Measurements from ENCODE around the gene PLAA.

The PLAA gene

DNA sequence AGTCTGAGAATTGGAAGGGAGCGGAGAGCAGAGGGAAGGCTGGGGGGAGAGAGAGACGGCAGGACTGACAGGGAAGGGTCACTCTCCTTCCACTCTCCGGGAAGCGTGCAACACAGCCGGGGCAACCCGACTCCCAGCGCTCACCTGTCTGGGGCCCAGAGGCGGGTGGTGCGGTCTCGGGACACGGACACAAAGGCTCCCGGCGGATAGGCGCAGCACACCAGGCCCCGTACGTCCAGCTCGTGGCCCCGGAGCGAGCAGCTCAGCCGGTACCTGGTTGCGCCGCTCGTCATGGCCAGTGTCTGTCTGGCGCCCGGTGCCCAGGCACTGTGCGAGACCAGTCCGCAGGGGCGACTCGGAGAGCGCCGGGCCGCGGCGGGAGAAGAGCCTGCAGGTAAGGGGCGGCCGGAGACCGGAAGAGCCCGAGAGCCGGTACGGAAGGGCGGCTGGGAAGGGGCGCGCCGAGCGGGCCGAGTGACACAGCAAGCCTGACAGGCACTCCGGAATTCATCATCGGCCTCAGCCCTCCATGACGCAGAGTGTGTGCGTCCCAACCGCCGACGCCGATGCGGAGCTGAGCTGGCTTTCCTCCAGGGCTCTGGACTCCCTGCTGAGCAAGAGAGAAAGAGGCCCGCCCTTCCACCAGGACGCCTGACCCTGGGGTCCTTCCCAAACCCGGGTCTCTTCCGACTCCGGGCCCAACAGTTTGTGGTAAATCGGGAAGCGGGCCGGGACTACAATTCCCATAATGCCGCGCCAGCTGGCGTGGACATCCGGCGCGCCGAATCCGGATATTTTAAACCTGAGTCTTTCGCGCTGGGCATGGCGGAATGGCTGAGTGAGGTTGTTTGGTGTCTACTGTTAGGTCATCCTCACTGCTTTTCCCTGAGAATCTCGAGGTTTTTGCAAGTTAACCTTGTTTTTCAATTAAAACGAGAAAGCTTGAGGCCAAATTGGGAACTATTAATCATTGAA, at the start of gene PLAA:
Gene PLAA (minus strand): TSS at position 490 of the 975 bp plus-strand sequence. CDS start 197 bp downstream, at position 293.
- no peaks in the 10 kb centered on the region for H3K27me3 ChIP-seq (ENCODE audit: insufficient read depth, low read length)

DNA sequence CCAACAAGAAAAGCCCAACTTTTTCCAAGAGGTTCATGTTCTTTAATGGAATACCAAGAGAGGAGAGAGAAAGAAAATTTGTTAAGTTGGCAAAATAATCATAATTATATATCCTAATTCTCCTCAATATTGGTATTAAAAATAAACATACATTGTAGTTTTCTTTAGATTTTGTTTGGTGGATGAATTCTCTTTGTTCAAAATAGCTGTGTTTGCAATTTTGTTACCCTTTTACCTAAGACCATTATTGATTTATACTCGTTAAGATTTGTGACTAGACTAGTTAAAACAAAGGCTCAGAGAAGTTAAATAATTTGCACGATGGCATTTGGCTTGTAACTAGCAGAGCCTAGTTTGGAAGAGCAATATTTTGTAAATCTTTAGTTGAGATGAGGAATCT, 48.8 kb upstream of the PLAA start:
- Histone ChIP-seq H3K27me3 (ENCODE audit: insufficient read depth, low read length) (no peaks in the 10 kb centered on the region), H3K4me3 (ENCODE audit: low read depth, low read length) (no peak overlapping the region), H3K4me1 (ENCODE audit: control insufficient read depth, insufficient read depth, low read length, unreplicated experiment) (no peaks in the 10 kb centered on the region), H2AFZ (ENCODE audit: low read length, unreplicated experiment) (no peak overlapping the region), H3K27ac (ENCODE audit: low read depth, low read length) (no peak overlapping the region), H3K79me2 (ENCODE audit: control insufficient read depth, insufficient read depth, low read length, unreplicated experiment) (no peaks in the 10 kb centered on the region), H3K36me3 (ENCODE audit: insufficient read depth, low read length) (no peaks in the 10 kb centered on the region)

More for the DNA sequence above, at the start of gene PLAA:
- peaks cover 4% of the 10 kb centered on the region; the same call in 1 of the 2 replicates for H3K36me3 ChIP-seq (ENCODE audit: insufficient read depth, low read length)
- H3K79me2 ChIP-seq (ENCODE audit: control insufficient read depth, insufficient read depth, low read length, unreplicated experiment): peaks cover 47% of the 10 kb centered on the region
- peak within 1 kb of the TSS; percentile 94 for H3K27ac ChIP-seq (ENCODE audit: low read depth, low read length)
- peak within 1 kb of the TSS; percentile 86 for H3K4me3 ChIP-seq (ENCODE audit: low read depth, low read length)
- H3K4me1 ChIP-seq (ENCODE audit: control insufficient read depth, insufficient read depth, low read length, unreplicated experiment): peaks cover 20% of the 10 kb centered on the region
- H2AFZ ChIP-seq (ENCODE audit: low read length, unreplicated experiment): peak within 1 kb of the TSS; percentile 36

DNA sequence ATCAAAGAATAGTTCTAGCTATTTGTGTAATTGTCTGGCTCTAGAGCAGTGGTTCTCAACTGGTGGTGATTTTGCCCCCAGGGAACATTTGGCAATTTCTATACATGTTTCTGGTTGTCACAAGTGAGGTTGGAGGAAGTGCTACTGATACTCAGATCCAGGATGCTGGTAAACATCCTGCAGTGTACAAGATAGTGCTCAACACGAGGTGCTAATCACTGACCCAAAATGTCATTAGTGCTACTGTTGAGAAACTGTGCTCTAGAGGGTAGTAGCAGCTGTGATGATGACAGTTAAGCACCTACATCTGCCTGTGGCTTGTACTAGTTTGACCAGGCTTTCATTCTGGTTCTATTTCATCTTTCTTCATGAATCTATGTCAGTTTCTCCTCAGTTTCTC, 36.3 kb upstream of the PLAA start:
- H3K4me3 ChIP-seq (ENCODE audit: low read depth, low read length): no peak overlapping the region
- H2AFZ ChIP-seq (ENCODE audit: low read length, unreplicated experiment): no peak overlapping the region
- no peak overlapping the region for H3K27ac ChIP-seq (ENCODE audit: low read depth, low read length)
- no peaks in the 10 kb centered on the region for H3K79me2 ChIP-seq (ENCODE audit: control insufficient read depth, insufficient read depth, low read length, unreplicated experiment)
- H3K27me3 ChIP-seq (ENCODE audit: insufficient read depth, low read length): no peaks in the 10 kb centered on the region
- no peaks in the 10 kb centered on the region for H3K4me1 ChIP-seq (ENCODE audit: control insufficient read depth, insufficient read depth, low read length, unreplicated experiment)
- peaks cover 9% of the 10 kb centered on the region for H3K36me3 ChIP-seq (ENCODE audit: insufficient read depth, low read length)

DNA sequence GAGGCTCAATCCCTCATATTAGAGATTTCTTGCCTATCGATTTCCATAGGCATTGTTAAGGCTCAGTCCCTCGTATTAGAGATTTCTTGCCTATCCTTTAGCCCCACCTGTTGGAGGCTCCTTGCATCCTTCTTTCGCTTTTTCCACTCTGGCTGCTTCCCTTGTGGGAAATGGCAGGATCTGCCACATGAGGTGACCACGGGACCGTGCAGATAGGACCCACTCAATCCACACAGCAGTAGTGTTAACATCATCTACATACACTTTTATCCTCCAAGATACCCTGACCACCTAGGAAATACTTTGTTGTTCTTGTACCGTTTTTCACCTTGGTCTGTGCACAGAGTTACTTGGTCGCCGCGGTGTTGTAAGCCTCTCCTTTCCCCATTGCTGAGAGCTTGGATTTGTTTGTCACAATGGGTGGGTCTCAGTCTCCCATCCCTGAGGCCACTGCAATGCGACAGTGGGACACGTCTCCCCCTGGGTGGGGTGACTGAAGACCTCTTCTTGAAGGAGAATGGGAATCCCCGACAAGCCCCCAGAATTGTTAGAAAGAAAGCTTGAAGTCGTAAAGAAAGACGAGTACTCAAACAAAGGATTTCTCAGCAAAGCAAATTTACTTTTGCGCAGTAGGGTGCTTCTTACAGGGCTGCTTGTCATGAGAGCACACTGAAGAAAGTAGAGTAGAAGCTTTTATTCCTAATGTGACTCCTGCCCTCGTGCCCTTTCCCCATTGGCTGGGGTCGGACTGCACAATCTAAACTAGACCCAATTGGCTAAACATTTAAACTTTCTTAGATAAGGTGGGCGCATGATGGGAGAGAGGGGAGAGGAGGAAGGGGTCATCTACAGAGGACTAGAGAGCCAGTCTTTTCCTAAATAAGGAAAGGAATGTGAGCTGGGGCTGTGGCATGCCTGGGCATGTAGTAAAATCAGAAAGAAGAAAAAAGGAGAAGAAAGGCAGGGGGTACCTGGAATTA, 29.0 kb upstream of the PLAA start:
- no peak overlapping the region for H2AFZ ChIP-seq (ENCODE audit: low read length, unreplicated experiment)
- no peak overlapping the region for H3K27ac ChIP-seq (ENCODE audit: low read depth, low read length)
- H3K4me3 ChIP-seq (ENCODE audit: low read depth, low read length): no peak overlapping the region
- no peaks in the 10 kb centered on the region for H3K4me1 ChIP-seq (ENCODE audit: control insufficient read depth, insufficient read depth, low read length, unreplicated experiment)
- no peaks in the 10 kb centered on the region for H3K27me3 ChIP-seq (ENCODE audit: insufficient read depth, low read length)
- H3K36me3 ChIP-seq (ENCODE audit: insufficient read depth, low read length): no peaks in the 10 kb centered on the region
- no peaks in the 10 kb centered on the region for H3K79me2 ChIP-seq (ENCODE audit: control insufficient read depth, insufficient read depth, low read length, unreplicated experiment)

DNA sequence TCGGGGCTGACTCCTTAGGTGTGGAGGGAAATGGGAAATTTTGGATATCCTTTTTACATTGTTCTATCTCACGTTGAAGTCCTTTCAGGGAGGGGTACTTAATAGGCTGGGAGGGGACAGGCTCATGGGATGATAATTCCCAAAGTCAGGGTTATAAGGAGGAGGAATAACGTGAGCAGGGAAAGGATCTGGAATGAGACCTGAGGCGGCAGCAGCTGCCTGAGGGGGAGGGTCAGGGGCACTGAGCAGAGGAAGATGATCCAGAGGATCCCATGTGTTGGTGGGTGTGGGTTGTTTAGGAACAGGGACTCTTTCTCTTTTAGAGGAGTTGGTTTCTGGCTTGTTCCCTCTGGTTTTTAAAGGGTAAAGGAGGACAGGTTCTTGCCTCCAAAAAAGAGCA, 27.9 kb upstream of the PLAA start:
- no peak overlapping the region for H3K27ac ChIP-seq (ENCODE audit: low read depth, low read length)

DNA sequence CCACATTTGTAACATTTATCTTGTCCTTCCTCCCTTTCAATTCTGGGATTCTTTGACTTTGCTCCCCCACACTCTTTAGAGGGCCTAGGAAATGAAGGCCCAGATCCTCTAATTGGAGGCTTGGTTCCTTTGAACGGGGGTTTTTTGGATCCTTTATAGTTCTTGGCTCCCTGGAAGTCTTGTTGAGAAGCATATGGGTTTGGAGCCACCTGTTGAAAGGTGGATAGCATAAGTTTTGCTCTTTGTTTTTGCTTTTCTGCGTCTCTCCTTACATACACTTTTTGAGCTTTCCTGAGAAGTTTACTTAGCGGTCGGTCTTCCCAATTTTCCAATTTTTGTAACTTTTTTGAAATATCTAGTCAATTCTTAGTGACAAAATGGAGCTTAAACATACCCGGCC, 26.9 kb upstream of the PLAA start:
- Histone ChIP-seq H3K27ac (ENCODE audit: low read depth, low read length) (no peak overlapping the region), H3K4me3 (ENCODE audit: low read depth, low read length) (no peak overlapping the region), H3K36me3 (ENCODE audit: insufficient read depth, low read length) (0 out of 2 replicates have a peak, but pooled peaks cover 5% of the 10 kb centered on the region), H3K79me2 (ENCODE audit: control insufficient read depth, insufficient read depth, low read length, unreplicated experiment) (peaks cover 8% of the 10 kb centered on the region), H3K4me1 (ENCODE audit: control insufficient read depth, insufficient read depth, low read length, unreplicated experiment) (no peaks in the 10 kb centered on the region), H2AFZ (ENCODE audit: low read length, unreplicated experiment) (no peak overlapping the region), H3K27me3 (ENCODE audit: insufficient read depth, low read length) (no peaks in the 10 kb centered on the region)

More for the DNA sequence above, 27.9 kb upstream of the PLAA start:
- Histone ChIP-seq H3K36me3 (ENCODE audit: insufficient read depth, low read length) (0 out of 2 replicates have a peak, but pooled peaks cover 5% of the 10 kb centered on the region), H3K4me1 (ENCODE audit: control insufficient read depth, insufficient read depth, low read length, unreplicated experiment) (no peaks in the 10 kb centered on the region), H3K79me2 (ENCODE audit: control insufficient read depth, insufficient read depth, low read length, unreplicated experiment) (peaks cover 8% of the 10 kb centered on the region), H3K4me3 (ENCODE audit: low read depth, low read length) (no peak overlapping the region), H2AFZ (ENCODE audit: low read length, unreplicated experiment) (no peak overlapping the region), H3K27me3 (ENCODE audit: insufficient read depth, low read length) (no peaks in the 10 kb centered on the region)

DNA sequence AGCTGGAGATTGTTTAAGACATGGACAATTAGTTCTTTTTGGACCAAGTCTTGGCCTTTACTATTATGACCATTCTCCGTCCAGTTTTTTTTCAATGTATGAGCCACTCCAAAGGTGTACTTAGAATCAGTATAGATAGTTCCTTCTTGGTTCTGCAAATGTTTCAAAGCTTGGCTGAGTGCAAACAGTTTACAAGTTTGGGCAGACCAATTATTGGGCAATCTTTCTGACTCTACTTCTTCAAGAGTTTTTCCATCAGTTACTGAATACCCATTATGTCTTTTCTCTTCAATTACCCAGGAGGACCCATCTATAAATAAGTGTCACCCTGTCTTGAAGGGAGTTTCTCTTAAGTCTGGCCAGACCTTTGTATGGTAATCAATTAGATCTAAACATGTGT, 24.7 kb upstream of the PLAA start:
- Histone ChIP-seq H2AFZ (ENCODE audit: low read length, unreplicated experiment) (no peak overlapping the region), H3K4me1 (ENCODE audit: control insufficient read depth, insufficient read depth, low read length, unreplicated experiment) (no peaks in the 10 kb centered on the region), H3K27ac (ENCODE audit: low read depth, low read length) (no peak overlapping the region), H3K27me3 (ENCODE audit: insufficient read depth, low read length) (no peaks in the 10 kb centered on the region), H3K4me3 (ENCODE audit: low read depth, low read length) (no peak overlapping the region), H3K36me3 (ENCODE audit: insufficient read depth, low read length) (0 out of 2 replicates have a peak, but pooled peaks cover 5% of the 10 kb centered on the region), H3K79me2 (ENCODE audit: control insufficient read depth, insufficient read depth, low read length, unreplicated experiment) (peaks cover 11% of the 10 kb centered on the region)

DNA sequence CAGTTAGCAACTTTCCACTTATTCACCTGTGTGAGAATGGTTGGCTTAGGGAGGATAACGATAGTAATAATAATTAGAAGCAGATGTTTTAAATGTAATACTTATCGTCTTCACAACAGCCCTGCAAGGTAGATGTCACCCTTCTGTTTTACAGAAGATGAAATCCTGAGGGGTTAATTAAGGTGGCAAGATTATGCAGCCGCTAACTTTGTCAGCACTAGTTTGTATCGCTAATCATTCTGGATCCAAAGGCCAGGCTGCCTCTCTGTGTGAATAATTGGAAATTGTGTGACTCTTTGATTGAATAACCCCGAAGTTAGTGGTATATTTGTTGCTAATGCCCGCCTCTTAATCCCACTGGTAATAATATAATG, 9.8 kb upstream of the PLAA start:
- H2AFZ ChIP-seq (ENCODE audit: low read length, unreplicated experiment): peak overlapping the region; percentile 69
- H3K36me3 ChIP-seq (ENCODE audit: insufficient read depth, low read length): no peaks in the 10 kb centered on the region; the same call in 1 of the 2 replicates
- H3K4me3 ChIP-seq (ENCODE audit: low read depth, low read length): peak overlapping the region; percentile 83
- peak overlapping the region; percentile 76; the same call in 1 of the 2 replicates for H3K27ac ChIP-seq (ENCODE audit: low read depth, low read length)
- H3K4me1 ChIP-seq (ENCODE audit: control insufficient read depth, insufficient read depth, low read length, unreplicated experiment): peaks cover 17% of the 10 kb centered on the region
- H3K79me2 ChIP-seq (ENCODE audit: control insufficient read depth, insufficient read depth, low read length, unreplicated experiment): peaks cover 21% of the 10 kb centered on the region
- H3K27me3 ChIP-seq (ENCODE audit: insufficient read depth, low read length): no peaks in the 10 kb centered on the region

DNA sequence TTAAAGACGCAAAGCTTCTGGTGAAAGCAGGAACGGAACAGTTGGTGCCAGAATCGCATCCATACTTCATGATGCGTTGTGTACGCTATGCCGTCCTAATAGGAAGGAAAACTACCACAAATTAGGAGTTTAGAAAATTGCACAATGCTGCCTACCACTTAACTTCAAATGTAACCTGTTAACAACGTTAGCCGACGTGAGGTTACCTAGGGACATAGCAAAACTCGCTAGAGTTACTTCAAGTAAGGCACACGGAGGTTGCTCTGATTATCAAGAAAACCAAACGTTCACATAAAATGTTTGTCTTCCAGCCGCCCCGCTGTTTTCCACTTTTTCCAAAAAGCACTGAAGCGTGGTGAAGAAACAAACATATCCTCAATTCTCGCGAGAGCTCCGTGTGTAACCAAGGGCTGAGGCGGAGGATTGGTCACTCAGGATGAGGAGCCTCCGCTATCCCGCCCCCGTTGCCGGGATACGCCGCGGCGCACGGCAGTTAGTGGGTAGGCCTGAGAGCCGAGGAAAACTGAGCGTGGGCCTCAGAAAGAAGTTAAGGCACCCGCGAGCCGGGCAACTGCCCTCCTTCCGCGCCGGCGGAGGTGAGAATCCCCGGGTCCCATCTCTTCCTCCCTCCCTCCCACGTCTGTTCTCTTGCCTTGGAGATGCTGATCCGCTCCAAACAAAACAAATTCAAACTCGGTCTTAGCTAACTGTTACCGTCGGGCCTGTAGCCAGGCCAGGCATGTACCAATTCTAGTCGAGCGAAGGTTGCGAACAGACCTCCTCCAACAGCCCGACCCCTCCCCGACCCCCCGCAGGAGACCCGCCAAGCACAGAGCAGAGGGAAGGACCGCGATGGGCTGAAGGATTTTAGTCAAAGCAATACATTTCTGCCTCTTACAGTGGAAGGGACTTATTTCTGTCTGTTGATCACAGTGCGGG, 9.1 kb upstream of the PLAA start, which contains the start of gene IFT74:
Gene IFT74 (plus strand): TSS at position 492 of the 939 bp plus-strand sequence. CDS start 5,556 bp downstream, outside the sequence.
- Histone ChIP-seq H3K27ac (ENCODE audit: low read depth, low read length) (peak within 1 kb of the TSS; percentile 76), H2AFZ (ENCODE audit: low read length, unreplicated experiment) (peak within 1 kb of the TSS; percentile 89), H3K4me3 (ENCODE audit: low read depth, low read length) (peak within 1 kb of the TSS; percentile 83), H3K27me3 (ENCODE audit: insufficient read depth, low read length) (no peaks in the 10 kb centered on the region), H3K79me2 (ENCODE audit: control insufficient read depth, insufficient read depth, low read length, unreplicated experiment) (peaks cover 21% of the 10 kb centered on the region), H3K36me3 (ENCODE audit: insufficient read depth, low read length) (no peaks in the 10 kb centered on the region), H3K4me1 (ENCODE audit: control insufficient read depth, insufficient read depth, low read length, unreplicated experiment) (peaks cover 17% of the 10 kb centered on the region)

All from ACC112 (cell line).